OCI-LY7 (cell line): Measurements from ENCODE around the gene PACSIN2. TPM values are rescaled to one million over a fixed set of nuclear protein-coding genes. Genes with fewer than 3 reads are reported as not detected.
"Not testable (repeated sequence)": the region's sequence is repeated elsewhere in the genome, so short reads cannot be mapped to it uniquely, and the experiment has no call there.

Experiments used
- BruUV-seq: library from RNA; stranded (reverse); fragments of 400-500 nt; replicated peaks from 2 replicates; lab custom pipeline; 2021; lab: Mats Ljungman, UMichigan
- CTCF ChIA-PET: fragments of 300-600 bp; sonication (Branson Sonifier 250); formaldehyde crosslinking; loops from one replicate; lab custom pipeline; 2022; ENCODE audit warnings: antibody characterized with exemption; ENCODE audit not compliant: unreplicated experiment; lab: Charles Lee
- POLR2A ChIA-PET: fragments of 300-600 bp; sonication (Branson Sonifier 250); formaldehyde crosslinking; loops from one replicate; lab custom pipeline; 2022; ENCODE audit warnings: antibody characterized with exemption; lab: Charles Lee
- DNase-seq: peaks from one replicate; pipeline ENCODE4 v3.0.0-alpha.2; 2015; ENCODE audit warnings: low spot score
- H2AFZ ChIP-seq: fragments of 200-600 bp; sonication (generic), shearing (Covaris generic); 2 replicates; pipeline ENCODE4 v1.6.1; 2014; ENCODE audit warnings: mild to moderate bottlenecking, antibody characterized with exemption, low read length, moderate library complexity
- H3K27ac ChIP-seq: fragments of 200-600 bp; sonication (generic); 2 replicates; pipeline ENCODE4 v1.5.1; 2014; ENCODE audit warnings: mixed run types, low read depth, mild to moderate bottlenecking, moderate library complexity, low read length, inconsistent platforms; ENCODE audit not compliant: poor library complexity, severe bottlenecking
- H3K36me3 ChIP-seq: fragments of 200-600 bp; sonication (generic); 2 replicates; pipeline ENCODE4 v1.6.1; 2014; ENCODE audit warnings: mild to moderate bottlenecking, antibody characterized with exemption, low read length, moderate library complexity, mixed read lengths; ENCODE audit not compliant: insufficient read depth
- H3K4me1 ChIP-seq: fragments of 200-600 bp; sonication (generic); 2 replicates; pipeline ENCODE4 v1.5.1; 2014; ENCODE audit warnings: mild to moderate bottlenecking, low read length; ENCODE audit not compliant: insufficient read depth, poor library complexity, severe bottlenecking
- H3K4me2 ChIP-seq: fragments of 200-600 bp; sonication (generic); 2 replicates; pipeline ENCODE4 v1.6.1; 2014; ENCODE audit warnings: mild to moderate bottlenecking, low read length
- H3K4me3 ChIP-seq: fragments of 200-600 bp; sonication (generic); 2 replicates; pipeline ENCODE4 v1.5.1; 2014; ENCODE audit warnings: mild to moderate bottlenecking, low read depth, low read length; ENCODE audit not compliant: poor library complexity, severe bottlenecking
- H3K79me2 ChIP-seq: fragments of 200-600 bp; sonication (generic); 2 replicates; pipeline ENCODE4 v1.6.1; 2016; ENCODE audit warnings: low read depth, mild to moderate bottlenecking, low read length, moderate library complexity, mixed read lengths; ENCODE audit not compliant: insufficient read depth
- H3K9me2 ChIP-seq: fragments of 200-600 bp; sonication (generic); 2 replicates; pipeline ENCODE4 v1.6.1; 2016; ENCODE audit warnings: mild to moderate bottlenecking, low read length, mixed read lengths; ENCODE audit not compliant: insufficient read depth
- H3K9me3 ChIP-seq: fragments of 200-600 bp; sonication (generic); 2 replicates; pipeline ENCODE4 v1.6.1; 2014; ENCODE audit warnings: mild to moderate bottlenecking, mixed run types, low read length, mixed read lengths
- H4K20me1 ChIP-seq: fragments of 200-600 bp; sonication (generic); 2 replicates; pipeline ENCODE4 v1.6.1; 2014; ENCODE audit warnings: mild to moderate bottlenecking, antibody characterized with exemption, low read length, moderate library complexity, mixed read lengths; ENCODE audit not compliant: insufficient read depth
- EZH2phosphoT487 ChIP-seq: fragments of 200-600 bp; sonication (generic); IDR thresholded peaks from 2 replicates; pipeline ENCODE4 v1.6.1; 2018; ENCODE audit warnings: low read depth, borderline replicate concordance, mild to moderate bottlenecking, mixed run types, antibody characterized with exemption, low read length, moderate library complexity, mixed read lengths
- intact Hi-C: fragments of 100-400 bp; cut with micrococcal nuclease; formaldehyde crosslinking; loops from one replicate; pipeline ENCODE4 v1.10.0; 2022; ENCODE audit not compliant: unreplicated experiment
- total RNA-seq, 2 experiments: library from RNA; depleted of rRNA in 1 of 2; stranded (reverse); fragments of >200 nt in 1 of 2; shearing (Covaris generic) in 1 of 2; gene quantifications; 2 replicates each; pipeline ENCODE4 v1.2.3, GENCODE V29; 2014 to 2022
- TF ChIP-seq, protein P1 (sequence below): fragments of 200-600 bp; sonication (generic); conservative IDR thresholded peaks from 2 replicates; pipeline ENCODE4 v1.5.1; 2014; ENCODE audit warnings: mild to moderate bottlenecking, antibody characterized with exemption, low read length, moderate library complexity, mixed read lengths

The PACSIN2 gene
- total RNA-seq, 2 experiments from 2014 or later: 25.4 to 41.7 TPM

DNA sequence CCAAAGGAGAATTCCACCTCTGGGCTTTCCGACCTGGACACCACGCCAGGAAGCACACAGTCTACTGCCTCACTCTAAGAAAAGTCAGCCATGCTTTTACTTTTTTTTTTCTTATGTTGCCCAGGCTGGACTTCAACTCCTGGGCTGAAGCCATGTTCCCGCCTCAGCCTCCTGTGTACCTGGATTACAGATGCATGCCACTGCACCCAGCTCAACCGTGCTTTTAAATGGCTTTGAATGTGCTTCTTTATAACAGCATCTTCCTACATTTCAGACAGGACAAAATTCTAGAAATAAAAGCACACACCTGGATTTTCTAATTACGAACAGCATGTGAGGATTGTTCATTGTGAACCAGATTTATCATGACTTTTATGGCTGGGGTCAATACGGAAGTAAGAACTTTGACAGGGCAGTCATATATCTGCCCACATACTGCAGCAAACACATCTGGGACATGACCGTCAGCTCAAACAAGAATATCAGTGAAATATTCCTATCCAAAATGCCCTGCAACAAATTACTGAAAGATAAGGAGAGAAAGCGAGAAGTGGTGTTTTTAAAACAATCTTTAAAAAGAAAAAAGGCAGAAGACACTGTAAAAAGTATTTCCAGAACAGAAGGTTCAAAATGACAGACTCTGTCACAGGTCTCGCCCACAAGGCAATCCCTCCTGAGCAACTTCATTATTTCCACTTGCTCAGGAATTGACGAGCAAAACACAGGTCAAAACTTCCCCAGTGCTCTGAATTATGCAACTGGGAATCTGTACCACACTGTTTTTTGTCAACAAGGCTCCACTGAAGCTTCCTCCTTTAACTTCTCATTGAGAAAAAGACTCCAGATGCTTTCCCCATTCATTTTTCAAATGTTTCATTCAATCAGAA, 42.1 kb downstream of the PACSIN2 start:
- H2AFZ ChIP-seq: no peak overlapping the region
- H3K4me3 ChIP-seq: no peak overlapping the region
- no TSS peak for BruUV-seq
- TF ChIP-seq, protein P1, sequence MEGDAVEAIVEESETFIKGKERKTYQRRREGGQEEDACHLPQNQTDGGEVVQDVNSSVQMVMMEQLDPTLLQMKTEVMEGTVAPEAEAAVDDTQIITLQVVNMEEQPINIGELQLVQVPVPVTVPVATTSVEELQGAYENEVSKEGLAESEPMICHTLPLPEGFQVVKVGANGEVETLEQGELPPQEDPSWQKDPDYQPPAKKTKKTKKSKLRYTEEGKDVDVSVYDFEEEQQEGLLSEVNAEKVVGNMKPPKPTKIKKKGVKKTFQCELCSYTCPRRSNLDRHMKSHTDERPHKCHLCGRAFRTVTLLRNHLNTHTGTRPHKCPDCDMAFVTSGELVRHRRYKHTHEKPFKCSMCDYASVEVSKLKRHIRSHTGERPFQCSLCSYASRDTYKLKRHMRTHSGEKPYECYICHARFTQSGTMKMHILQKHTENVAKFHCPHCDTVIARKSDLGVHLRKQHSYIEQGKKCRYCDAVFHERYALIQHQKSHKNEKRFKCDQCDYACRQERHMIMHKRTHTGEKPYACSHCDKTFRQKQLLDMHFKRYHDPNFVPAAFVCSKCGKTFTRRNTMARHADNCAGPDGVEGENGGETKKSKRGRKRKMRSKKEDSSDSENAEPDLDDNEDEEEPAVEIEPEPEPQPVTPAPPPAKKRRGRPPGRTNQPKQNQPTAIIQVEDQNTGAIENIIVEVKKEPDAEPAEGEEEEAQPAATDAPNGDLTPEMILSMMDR: no peak
- TF ChIP-seq EZH2phosphoT487: no peak
- H3K79me2 ChIP-seq: peaks cover 6% of the 10 kb centered on the region; the same call in 1 of the 2 replicates
- no peak overlapping the region for H3K27ac ChIP-seq
- H3K4me1 ChIP-seq: no peaks in the 10 kb centered on the region
- no peaks in the 10 kb centered on the region; the same call in 1 of the 2 replicates for H4K20me1 ChIP-seq
- peaks cover 4% of the 10 kb centered on the region for H3K36me3 ChIP-seq
- no peaks in the 10 kb centered on the region for H3K9me3 ChIP-seq
- H3K9me2 ChIP-seq: no peaks in the 10 kb centered on the region
- POLR2A ChIA-PET: no interaction called here
- H3K4me2 ChIP-seq: no peak overlapping the region
- CTCF ChIA-PET: no interaction called here
- DNase-seq: no peak
- intact Hi-C loops: no loop called here

DNA sequence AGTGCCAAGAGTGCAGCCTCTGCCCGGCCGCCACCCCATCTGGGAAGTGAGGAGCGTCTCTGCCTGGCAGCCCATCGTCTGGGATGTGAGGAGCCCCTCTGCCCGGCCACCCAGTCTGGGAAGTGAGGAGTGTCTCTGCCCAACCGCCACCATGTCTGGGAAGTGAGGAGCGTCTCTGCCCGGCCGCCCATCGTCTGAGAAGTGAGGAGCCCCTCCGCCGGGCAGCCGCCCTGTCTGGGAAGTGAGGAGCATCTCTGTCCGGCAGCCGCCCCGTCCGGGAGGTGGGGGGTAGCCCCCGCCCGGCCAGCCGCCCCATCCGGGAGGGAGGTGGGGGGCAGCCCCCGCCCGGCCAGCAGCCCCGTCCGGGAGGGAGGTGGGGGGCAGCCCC, 43.5 kb downstream of the PACSIN2 start:
- intact Hi-C loops, BruUV-seq: not testable (repeated sequence)

GRCh38 chr22:42970029-42970428, 44.9 kb downstream of the PACSIN2 start:
- Histone ChIP-seq H3K4me1 (no peaks in the 10 kb centered on the region), H3K4me2 (no peak overlapping the region), H3K36me3 (peaks cover 4% of the 10 kb centered on the region), H3K79me2 (no peaks in the 10 kb centered on the region), H3K27ac (no peak overlapping the region), H3K9me2 (no peaks in the 10 kb centered on the region), H3K9me3 (no peaks in the 10 kb centered on the region), H3K4me3 (no peak overlapping the region), H4K20me1 (0 out of 2 replicates have a peak, but pooled peaks cover 3% of the 10 kb centered on the region), H2AFZ (no peak overlapping the region)
- BruUV-seq: no TSS peak
- DNase-seq: no peak
- intact Hi-C loops: no loop called here
- POLR2A ChIA-PET: no interaction called here
- TF ChIP-seq, protein P1: no peak
- TF ChIP-seq EZH2phosphoT487: no peak
- CTCF ChIA-PET: no interaction called here

More for the DNA sequence above, 43.5 kb downstream of the PACSIN2 start:
- H3K4me2 ChIP-seq, H3K79me2 ChIP-seq, H3K4me1 ChIP-seq, H3K9me2 ChIP-seq, H3K4me3 ChIP-seq, H4K20me1 ChIP-seq, H2AFZ ChIP-seq, DNase-seq, H3K36me3 ChIP-seq, CTCF ChIA-PET, H3K9me3 ChIP-seq, H3K27ac ChIP-seq, POLR2A ChIA-PET: not testable (repeated sequence)
